Transverse colon (tissue), 4 donors: ENCODE measurements around the gene GRIP1.

Source experiments
- EP300 ChIP-seq: sonication (generic); formaldehyde crosslinking; IDR thresholded peaks from one replicate; pipeline ENCODE4 v1.6.1; 2017; ENCODE audit warnings: antibody characterized with exemption, low read depth
- POLR2A ChIP-seq: fragments of 450-650 bp; IDR thresholded peaks from one replicate; pipeline ENCODE4 v1.6.1; 2016; ENCODE audit warnings: antibody characterized with exemption, mild to moderate bottlenecking, moderate library complexity
- POLR2AphosphoS5 ChIP-seq, 3 donors: sonication (generic); formaldehyde crosslinking; IDR thresholded peaks; one replicate each; pipeline ENCODE4 v1.6.1; 2016; ENCODE audit warnings: antibody characterized with exemption in 3 of 3
- TF ChIP-seq, protein P1 (sequence below), 5 experiments: fragments of 200-600 bp in 3 of 5; fragments of 450-650 bp in 2 of 5; sonication (generic) in 3 of 5; IDR thresholded peaks; 1 replicate in 2 of 5; 2 replicates in 3 of 5; pipeline ENCODE4 v1.5.1; 2016 to 2017; ENCODE audit warnings: antibody characterized with exemption in 5 of 5, inconsistent platforms in 3 of 5, mild to moderate bottlenecking in 2 of 5, moderate library complexity in 1 of 5

DNA sequence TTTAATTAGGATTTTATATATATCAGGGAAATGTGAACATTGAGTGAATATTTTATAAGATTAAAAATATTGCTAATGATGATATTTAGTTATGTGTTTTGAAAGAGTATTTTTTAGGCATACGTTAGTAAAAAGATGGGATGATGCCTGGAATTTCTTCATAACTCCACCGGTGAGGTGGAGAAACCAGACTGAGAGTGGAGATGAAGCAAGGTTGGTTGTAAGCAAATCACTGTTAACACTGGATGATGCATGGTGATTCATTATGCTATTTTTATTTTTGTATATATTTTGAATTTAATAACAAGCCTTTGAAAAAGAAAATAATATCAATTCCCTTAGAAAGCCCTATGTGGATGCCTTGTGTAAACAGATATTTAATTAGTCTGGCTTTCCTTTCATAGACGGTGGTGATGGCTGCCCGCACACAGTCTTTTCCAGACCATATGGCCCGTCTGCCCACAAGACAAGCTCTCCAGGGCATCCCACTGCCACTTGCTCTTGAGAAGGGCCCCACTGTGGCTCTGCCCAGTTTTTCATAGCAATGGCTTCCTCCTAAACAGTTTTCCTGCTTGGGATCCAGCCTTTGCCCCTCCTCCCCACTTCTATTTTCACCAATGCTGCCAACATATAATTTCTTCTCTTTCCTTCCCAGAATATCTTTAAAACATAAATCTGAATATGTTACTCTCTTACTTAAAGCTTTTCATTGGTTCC lies 281.1 kb downstream of the GRIP1 start:
- TF ChIP-seq, protein P1, sequence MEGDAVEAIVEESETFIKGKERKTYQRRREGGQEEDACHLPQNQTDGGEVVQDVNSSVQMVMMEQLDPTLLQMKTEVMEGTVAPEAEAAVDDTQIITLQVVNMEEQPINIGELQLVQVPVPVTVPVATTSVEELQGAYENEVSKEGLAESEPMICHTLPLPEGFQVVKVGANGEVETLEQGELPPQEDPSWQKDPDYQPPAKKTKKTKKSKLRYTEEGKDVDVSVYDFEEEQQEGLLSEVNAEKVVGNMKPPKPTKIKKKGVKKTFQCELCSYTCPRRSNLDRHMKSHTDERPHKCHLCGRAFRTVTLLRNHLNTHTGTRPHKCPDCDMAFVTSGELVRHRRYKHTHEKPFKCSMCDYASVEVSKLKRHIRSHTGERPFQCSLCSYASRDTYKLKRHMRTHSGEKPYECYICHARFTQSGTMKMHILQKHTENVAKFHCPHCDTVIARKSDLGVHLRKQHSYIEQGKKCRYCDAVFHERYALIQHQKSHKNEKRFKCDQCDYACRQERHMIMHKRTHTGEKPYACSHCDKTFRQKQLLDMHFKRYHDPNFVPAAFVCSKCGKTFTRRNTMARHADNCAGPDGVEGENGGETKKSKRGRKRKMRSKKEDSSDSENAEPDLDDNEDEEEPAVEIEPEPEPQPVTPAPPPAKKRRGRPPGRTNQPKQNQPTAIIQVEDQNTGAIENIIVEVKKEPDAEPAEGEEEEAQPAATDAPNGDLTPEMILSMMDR (IDR thresholded peaks at IDR 0.05), result no peak
- TF ChIP-seq POLR2A (no peak), POLR2AphosphoS5 (IDR thresholded peaks at IDR 0.05) (no peak), EP300 (no peak)
